NCI-H2107 (cell line): ENCODE data around the gene BACH2.
"Not testable (repeated sequence)": the region's sequence is repeated elsewhere in the genome, so short reads cannot be mapped to it uniquely, and the experiment has no call there.

Experiments used
- DNase-seq: peaks from one replicate; lab custom pipeline; 2025; lab: John Stamatoyannopoulos, UW

The BACH2 gene

DNA sequence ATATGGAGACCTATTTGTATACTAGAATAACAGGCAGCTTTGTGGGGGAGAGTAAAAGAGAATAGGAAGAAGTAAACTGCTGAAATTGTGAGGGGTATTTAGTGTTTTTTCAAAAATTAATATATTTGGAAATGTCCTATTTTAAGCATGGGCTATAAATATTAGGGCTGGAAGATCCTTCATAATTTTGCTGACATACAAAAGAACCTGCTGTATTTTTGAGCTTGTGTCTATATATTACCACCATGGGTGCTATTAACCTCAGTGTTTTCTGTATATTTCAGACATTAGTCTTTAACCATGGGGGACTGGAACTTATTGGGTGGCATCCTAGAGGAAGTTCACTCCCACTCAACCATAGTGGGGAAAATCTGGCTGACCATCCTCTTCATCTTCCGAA lies 402.5 kb downstream of the BACH2 start, which contains the start of gene GJA10:
Gene GJA10 (plus strand): TSS at position 301 of the 400 bp plus-strand sequence. CDS start 0 bp downstream, at position 301.
- no peak for DNase-seq

DNA sequence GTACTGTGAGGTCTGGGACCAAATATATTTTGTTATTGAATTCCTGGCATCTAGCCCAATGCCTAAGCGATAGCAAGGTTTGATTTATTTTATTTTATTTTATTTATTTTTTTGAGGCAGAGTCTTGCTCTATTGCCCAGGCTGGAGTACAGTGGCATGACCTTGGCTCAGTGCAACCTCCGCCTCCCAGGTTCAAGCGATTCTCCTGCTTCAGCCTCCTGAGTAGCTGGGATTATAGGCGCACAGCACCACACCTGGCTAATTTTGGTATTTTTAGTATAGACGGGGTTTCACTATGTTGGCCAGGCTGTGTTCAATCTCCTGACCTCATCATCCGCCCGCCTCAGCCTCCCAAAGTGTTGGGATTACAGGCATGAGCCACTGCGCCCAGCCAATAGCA lies 404.1 kb downstream of the BACH2 start:
- DNase-seq = not testable (repeated sequence)

DNA sequence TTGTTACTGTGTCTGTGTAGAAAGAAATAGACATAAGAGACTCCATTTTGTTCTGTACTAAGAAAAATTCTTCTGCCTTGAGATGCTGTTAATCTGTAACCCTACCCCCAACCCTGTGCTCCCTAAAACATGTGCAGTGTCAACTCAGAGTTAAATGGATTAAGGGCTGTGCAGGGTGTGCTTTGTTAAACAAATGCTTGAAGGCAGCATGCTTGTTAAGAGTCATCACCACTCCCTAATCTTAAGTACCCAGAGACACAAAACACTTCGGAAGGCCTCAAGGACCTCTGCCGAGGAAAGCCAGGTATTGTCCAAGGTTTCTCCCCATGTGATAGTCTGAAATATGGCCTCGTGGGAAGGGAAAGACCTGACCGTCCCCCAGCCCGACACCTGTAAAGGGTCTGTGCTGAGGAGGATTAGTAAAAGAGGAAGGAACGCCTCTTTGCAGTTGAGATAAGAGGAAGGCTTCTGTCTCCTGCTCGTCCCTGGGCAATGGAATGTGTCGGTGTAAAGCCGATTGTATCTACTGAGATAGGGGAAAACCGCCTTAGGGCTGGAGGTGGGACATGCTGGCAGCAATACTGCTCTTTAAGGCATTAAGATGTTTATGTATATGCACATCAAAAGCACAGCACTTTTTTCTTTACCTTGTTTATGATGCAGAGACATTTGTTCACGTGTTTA lies 405.7 kb downstream of the BACH2 start:
- DNase-seq = not testable (repeated sequence)

DNA sequence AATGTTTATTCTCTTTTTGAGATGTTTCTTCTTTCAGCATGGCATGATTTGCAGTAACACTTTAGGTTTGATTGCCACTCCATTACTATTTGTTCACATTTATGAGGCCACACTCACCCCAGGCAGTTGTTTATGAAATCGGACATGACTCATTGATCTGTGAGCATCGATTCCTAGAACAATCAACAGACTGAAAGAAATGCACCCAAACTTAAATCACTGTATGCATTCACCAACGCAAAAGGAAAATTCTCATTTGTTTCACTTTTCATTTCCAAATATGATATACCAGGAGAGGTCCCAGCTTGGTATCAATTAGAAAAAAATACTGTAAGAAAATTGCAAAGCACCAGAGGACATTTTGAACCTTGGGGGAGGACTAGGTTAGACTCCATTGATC lies 407.8 kb downstream of the BACH2 start:
- DNase-seq = no peak

DNA sequence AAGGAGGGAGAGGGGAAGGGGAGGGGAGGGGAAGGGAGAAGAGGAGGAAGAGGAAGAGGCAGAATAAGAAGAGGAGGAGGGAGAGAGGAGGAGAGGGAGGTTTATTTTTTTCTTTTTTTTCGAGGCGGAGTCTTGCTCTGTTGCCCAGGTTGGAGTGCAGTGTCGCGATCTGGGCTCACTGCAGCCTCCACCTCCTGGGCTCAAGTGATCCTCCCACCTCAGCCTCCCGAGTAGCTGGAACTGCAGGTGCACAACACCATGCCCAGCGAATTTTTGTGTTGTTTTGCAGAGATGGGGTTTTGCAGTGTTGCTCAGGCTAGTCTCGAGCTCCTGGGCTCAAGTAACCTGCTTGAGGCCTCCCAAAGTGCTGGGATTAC lies 408.5 kb downstream of the BACH2 start:
- DNase-seq = no peak

DNA sequence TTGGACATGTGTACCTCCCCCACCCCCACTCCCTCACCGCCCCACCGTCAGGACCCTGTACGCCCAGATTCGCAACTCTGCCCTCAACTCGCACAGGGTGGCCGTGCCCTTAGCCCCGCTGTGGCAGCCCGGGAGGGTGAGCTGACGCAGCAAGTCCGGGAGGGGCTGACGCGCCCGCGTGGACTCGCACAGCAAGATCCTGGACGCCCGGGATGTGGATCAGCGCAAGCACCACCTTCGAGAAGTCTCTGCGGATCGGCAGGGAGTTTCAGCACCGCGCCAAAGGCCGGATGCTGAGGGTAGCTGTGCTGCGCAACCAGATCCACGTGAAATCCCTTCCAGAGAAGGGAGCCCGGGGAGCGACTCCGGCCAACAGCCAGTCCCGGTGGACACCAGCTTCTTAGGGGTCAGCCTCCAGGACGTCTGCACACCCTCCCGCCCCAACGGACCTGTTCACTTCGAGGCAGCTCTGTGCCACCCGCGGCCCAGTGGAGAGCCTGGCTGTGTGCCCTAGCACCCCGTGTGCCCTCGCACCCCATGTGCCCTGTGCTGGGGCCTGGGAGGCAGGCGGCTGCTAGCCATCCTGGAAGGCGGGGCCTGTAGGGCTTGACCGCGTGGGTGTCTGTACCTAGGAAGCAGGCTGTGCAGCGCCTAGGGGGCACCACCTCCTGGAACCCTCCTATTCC lies 409.0 kb downstream of the BACH2 start:
- no peak for DNase-seq

DNA sequence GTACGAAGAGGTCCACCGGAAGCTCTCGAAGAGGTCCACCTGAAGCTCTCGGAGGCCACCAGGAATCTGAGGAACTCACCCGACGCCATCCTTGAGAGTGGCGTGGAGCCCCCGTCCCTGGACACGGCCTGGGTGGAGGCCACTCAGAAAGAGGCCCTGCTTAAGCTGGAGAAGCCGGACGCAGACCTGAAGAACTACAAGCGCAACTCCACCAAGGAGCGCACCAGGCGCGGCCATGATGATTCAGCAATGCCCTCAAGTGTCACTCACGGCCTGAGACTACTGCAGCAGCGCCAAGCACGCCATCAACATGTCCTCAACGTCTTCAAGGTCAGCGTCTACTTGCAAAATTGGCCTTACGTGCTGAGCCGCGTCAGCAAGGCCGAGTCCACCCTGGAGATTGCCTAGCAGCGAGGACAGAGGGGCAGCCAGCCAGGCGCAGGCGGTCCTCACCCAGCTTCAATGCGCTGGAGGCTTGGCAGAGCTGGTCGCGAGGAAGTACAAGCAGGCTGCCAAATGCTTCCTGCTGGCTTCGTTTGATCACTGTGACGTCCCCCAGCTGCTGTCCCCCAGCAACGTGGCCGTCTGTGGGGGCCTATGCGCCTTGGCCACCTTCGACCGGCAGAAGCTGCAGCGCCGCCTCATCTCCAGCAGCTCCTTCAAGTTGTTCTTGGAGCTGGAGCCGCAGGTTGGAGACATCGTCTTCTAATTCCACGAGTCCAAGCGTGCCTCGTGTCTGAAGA lies 410.1 kb downstream of the BACH2 start:
- DNase-seq = no peak
